IPS-15b (cell line): ENCODE data around the gene ZNF678.
"Not testable (repeated sequence)": the region's sequence is repeated elsewhere in the genome, so short reads cannot be mapped to it uniquely, and the experiment has no call there.

ENCODE experiments used
- H3K27me3 ChIP-seq: one replicate; pipeline ENCODE4 v1.6.1; 2013; ENCODE audit warnings: low read length; ENCODE audit not compliant: control insufficient read depth, insufficient read depth
- H3K36me3 ChIP-seq: one replicate; pipeline ENCODE4 v1.6.1; 2013; ENCODE audit warnings: low read length; ENCODE audit not compliant: control insufficient read depth, insufficient read depth
- H3K4me1 ChIP-seq: one replicate; pipeline ENCODE4 v1.6.1; 2013; ENCODE audit warnings: mild to moderate bottlenecking, low read length; ENCODE audit not compliant: control insufficient read depth, insufficient read depth
- H3K4me3 ChIP-seq: one replicate; pipeline ENCODE4 v1.5.1; 2013; ENCODE audit warnings: low read depth, low read length
- H3K9ac ChIP-seq: one replicate; pipeline ENCODE4 v1.6.1; 2013; ENCODE audit warnings: low read depth, mild to moderate bottlenecking, low read length
- H3K9me3 ChIP-seq: one replicate; pipeline ENCODE4 v1.6.1; 2013; ENCODE audit warnings: mild to moderate bottlenecking, low read length; ENCODE audit not compliant: control insufficient read depth, insufficient read depth

ZNF678 gene

DNA sequence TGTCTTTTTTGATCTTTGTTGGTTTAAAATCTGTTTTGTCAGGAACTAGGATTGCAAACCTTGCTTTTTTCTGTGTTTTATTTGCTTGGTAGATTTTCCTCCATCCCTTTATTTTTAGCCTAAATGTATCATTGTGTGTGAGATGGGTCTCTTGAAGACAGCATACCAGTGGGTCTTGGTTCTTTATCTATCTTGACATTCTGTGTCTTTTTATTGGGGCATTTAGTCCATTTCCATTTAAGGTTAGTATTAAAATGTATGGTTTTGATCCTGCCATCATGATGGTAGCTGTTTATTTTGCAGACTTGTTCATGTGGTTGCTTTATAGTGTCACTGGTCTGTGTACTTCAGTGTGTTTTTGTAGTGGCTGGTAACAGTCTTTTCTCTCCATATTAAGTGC, 14.1 kb downstream of the ZNF678 start:
- Histone ChIP-seq H3K9me3 (no peaks in the 10 kb centered on the region), H3K4me3 (no peak overlapping the region), H3K4me1 (no peaks in the 10 kb centered on the region), H3K36me3 (no peaks in the 10 kb centered on the region), H3K9ac (no peak overlapping the region), H3K27me3 (no peaks in the 10 kb centered on the region)

DNA sequence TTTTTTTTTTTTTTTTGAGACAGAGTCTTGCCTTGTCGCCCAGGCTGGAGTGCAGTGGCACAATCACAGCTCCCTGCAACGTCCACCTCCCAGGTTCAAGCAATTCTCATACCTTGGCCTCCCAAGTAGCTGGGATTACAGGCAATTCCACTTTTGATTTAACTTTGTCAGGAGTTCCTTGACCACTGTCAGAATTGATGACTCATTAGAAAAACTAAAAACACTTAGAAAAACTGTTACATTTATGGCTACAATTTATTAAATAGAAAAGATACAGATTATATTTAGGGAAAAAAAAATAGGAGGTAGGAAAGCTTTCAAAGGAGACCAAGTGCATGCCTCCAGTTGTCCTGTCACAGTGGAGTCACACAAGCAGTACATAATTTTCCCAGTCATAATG, 20.0 kb downstream of the ZNF678 start:
- Histone ChIP-seq H3K4me1 (peaks cover 3% of the 10 kb centered on the region), H3K9me3 (no peaks in the 10 kb centered on the region), H3K36me3 (no peaks in the 10 kb centered on the region), H3K27me3 (no peaks in the 10 kb centered on the region), H3K4me3 (no peak overlapping the region), H3K9ac (no peak overlapping the region)

DNA sequence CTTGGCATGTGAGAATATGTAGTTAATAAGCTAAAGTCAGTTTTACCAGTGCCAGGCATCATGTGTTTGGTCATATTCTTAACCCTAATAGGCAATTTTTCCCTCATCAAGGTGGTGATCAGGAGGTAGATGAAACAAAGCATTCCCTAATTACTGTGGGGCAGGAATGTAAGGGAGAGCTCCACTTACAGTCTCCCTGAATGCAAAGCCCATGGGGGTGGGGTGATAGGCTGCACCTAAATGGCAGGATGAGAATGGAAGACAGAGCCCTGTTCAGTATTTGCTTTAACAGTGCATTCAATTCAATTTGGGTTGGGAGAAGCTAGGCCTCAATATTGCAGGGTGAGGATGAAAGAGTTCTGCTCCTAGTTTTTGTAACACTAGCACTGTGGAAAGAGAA, 23.4 kb downstream of the ZNF678 start:
- Histone ChIP-seq H3K9ac (no peak overlapping the region), H3K4me1 (peaks cover 3% of the 10 kb centered on the region), H3K27me3 (no peaks in the 10 kb centered on the region), H3K4me3 (no peak overlapping the region), H3K36me3 (no peaks in the 10 kb centered on the region), H3K9me3 (no peaks in the 10 kb centered on the region)

DNA sequence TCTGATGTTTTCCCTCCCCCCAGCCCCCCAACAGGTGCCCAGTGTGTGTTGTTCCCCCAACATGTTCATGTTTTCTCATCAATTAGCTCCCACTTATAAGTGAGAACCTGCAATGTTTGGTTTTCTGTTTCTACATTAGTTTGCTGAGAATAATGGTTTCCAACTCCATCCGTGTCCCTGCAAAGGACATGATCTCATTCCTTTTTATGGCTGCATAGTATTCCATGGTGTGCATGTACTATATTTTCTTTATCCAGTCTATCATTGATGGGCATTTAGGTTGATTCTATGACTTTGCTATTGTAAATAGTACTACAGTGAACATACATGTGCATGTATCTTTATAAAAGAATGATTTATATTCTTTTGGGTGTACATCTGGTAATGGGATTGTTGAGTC, 24.6 kb downstream of the ZNF678 start:
- Histone ChIP-seq H3K9ac (no peak overlapping the region), H3K4me3 (no peak overlapping the region), H3K36me3 (no peaks in the 10 kb centered on the region), H3K9me3 (no peaks in the 10 kb centered on the region), H3K4me1 (peaks cover 3% of the 10 kb centered on the region), H3K27me3 (no peaks in the 10 kb centered on the region)

DNA sequence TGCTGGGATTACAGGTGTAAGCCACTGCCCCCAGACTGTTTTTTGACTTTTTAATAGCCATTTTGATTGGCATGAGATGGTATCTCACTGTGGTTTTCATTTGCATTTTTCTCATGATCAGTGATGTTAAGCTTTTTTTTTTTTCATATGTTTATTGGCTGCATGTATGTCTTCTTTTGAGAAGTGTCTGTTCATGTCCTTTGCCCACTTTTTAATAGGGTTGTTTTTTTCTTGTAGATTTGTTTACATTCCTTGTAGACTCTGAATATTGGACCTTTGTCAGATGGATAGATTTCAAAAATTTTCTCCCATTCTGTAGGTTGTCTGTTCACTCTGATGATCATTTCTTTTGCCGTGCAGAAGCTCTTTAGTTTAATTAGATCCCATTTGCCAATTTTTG, 25.4 kb downstream of the ZNF678 start:
- H3K4me1 ChIP-seq, H3K9me3 ChIP-seq, H3K4me3 ChIP-seq, H3K9ac ChIP-seq, H3K27me3 ChIP-seq, H3K36me3 ChIP-seq: not testable (repeated sequence)

DNA sequence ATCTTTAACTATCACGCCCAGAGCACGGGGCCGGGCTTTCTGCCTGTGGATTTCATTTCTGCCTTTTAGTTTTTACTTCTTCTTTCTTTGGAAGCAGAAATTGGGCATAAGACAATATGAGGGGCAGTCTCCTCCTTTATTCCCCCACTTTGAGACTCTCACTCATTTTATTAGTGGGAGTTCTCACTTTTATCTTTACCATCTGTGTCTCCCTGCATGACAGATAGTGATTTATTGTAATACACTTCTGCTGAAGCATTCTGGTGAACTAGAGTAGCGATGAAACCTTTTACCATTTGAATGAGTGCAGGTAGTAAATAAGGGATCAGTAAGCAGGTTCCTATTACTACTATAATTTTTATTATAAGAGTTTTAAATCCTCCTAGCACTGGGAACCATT, 26.4 kb downstream of the ZNF678 start:
- H3K4me1 ChIP-seq, H3K9ac ChIP-seq, H3K36me3 ChIP-seq, H3K27me3 ChIP-seq, H3K4me3 ChIP-seq, H3K9me3 ChIP-seq: not testable (repeated sequence)

DNA sequence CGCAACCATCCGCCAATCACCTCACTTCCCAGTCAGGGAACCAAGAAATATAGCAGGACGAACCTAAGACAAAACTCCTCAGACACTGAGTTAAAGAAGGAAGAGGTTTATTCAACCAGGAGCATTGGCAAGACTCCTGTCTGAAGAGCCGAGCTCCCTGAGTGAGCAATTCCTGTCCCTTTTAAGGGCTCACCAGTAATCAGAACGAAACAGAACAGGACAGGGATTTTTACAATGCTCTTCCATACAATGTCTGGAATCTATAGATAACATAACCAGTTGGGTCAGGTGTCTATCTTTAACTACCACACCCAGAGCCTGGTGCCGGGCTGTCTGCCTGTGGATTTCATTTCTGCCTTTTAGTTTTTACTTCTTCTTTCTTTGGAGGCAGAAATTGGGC, 32.9 kb downstream of the ZNF678 start:
- not testable (repeated sequence) for H3K9me3 ChIP-seq, H3K27me3 ChIP-seq, H3K4me1 ChIP-seq, H3K9ac ChIP-seq, H3K4me3 ChIP-seq, H3K36me3 ChIP-seq

DNA sequence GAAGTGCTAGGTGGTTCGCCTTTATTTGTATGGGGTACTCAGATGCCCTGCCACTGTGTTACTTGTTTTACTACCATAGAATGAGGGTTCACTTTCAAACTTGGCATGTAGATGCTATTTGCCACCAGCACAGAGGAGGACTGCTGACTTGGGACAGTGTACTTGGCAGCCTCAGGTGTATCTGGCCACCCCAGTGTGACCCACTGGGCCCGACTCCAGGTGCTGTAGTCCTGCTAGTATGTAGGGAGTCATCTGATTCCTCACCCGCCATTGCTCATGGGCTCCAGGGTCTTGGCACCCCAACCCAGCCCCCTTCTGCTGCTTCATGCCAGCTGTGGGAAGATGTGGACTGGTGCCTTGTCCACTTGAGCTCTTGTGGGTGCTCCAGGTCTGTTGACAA, 40.0 kb downstream of the ZNF678 start:
- Histone ChIP-seq H3K4me3 (no peak overlapping the region), H3K9ac (no peak overlapping the region), H3K27me3 (no peaks in the 10 kb centered on the region), H3K36me3 (no peaks in the 10 kb centered on the region), H3K4me1 (no peaks in the 10 kb centered on the region), H3K9me3 (no peaks in the 10 kb centered on the region)

DNA sequence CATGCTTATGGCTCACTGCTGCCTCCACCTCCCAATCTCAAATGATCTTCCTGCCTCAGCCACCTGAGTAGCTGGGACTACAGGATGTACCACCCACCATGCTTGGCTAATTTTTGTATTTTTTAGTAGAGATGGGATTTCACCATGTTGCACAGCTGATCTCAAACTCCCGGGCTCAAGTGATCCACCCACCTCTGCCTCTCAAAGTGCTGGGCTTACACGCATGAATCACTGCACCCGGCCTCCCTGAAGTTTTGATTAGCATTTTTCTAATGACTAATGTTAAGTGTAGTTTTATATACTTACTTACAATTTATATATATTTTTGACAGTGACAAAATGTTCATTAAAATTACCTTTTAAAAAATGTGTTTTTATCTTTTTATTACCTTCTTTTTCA, 41.1 kb downstream of the ZNF678 start:
- no peaks in the 10 kb centered on the region for H3K27me3 ChIP-seq
- no peaks in the 10 kb centered on the region for H3K36me3 ChIP-seq
- no peaks in the 10 kb centered on the region for H3K4me1 ChIP-seq
- H3K9me3 ChIP-seq: no peaks in the 10 kb centered on the region
- H3K4me3 ChIP-seq: no peak overlapping the region
- H3K9ac ChIP-seq: no peak overlapping the region

DNA sequence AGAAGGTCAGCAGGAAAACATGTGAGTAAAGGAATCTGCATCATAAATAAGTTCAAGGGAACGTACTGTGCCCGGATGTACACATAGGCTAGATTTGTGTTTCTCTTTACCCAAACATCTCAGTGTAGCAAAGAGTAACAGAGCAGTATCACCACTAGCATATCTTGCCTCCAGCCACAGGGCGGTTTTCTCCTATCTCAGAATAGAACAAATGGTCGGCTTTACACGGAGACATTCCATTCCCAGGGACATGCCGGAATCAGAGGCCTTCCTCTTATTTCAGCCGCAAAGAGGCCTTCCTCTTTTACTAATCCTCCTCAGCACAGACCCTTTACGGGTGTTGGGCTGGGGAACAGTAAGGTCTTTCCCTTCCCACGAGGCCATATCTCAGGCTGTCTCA, 42.9 kb downstream of the ZNF678 start:
- H3K4me3 ChIP-seq, H3K36me3 ChIP-seq, H3K9me3 ChIP-seq, H3K9ac ChIP-seq, H3K27me3 ChIP-seq, H3K4me1 ChIP-seq: not testable (repeated sequence)

DNA sequence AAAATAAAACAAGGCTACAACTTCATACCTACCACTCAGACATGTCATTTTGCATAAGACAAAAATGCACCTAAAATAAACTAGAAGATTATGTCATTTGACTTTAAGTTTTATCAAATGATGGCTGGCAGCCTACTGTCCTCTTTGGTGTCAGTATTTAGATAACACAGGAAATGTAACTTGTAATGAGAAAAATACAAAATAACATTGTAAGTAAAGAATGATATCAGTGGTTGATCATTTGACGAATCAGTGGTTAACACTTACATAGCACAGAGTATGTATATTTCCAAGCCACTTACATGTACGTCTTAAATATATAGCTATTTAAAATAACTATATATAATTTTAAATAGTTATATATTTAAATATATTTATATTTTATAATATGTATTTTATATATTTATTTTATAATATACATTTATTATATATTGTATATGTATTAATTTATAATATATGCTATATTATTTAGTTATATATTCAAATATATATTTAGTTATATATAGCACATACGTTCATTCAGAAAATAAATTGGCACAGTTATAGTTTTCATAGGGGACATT, 44.1 kb downstream of the ZNF678 start:
- no peaks in the 10 kb centered on the region for H3K36me3 ChIP-seq
- H3K4me1 ChIP-seq: no peaks in the 10 kb centered on the region
- no peak overlapping the region for H3K9ac ChIP-seq
- H3K9me3 ChIP-seq: no peaks in the 10 kb centered on the region
- H3K4me3 ChIP-seq: no peak overlapping the region
- no peaks in the 10 kb centered on the region for H3K27me3 ChIP-seq

DNA sequence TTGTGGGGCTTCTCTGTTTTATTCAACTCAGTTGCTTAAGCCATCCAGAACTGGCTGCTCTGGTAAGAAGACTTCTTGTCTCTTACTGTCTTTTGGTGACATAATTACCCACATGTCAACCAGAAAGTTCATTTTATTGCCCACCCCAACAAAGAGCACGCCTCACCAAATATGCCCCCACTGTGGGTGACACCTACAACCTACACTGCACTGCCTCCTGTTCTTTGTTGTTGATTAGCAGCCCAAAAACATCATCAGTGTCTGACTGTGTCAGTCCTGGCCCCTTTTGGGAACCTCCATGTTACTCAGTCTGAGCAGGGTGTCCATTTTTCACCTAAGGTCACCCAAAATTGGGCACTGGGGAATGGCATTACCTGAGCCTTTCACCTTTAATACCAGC, 49.3 kb downstream of the ZNF678 start:
- Histone ChIP-seq H3K36me3 (no peaks in the 10 kb centered on the region), H3K27me3 (no peaks in the 10 kb centered on the region), H3K9me3 (no peaks in the 10 kb centered on the region), H3K9ac (no peak overlapping the region), H3K4me3 (no peak overlapping the region), H3K4me1 (no peaks in the 10 kb centered on the region)

DNA sequence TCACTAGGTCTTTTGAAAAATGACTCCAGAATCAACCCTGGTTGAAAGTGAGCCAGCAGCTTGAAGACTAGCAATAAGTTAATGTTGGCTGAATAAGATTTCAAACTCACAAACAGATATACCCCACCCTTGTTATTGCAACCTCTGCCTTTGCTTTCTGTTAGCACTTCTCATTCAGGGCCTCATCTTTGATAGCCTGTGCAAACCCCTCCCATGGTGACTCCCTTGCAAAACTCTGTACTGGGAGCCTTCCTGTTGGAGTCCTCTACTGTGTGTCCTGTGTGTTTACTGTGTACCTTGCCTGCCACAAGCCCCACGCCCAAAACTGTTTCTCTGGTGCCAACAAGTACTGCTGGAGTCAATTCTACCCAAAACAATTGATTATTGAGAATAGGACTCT, 50.2 kb downstream of the ZNF678 start:
- no peak overlapping the region for H3K9ac ChIP-seq
- H3K36me3 ChIP-seq: no peaks in the 10 kb centered on the region
- H3K9me3 ChIP-seq: no peaks in the 10 kb centered on the region
- H3K27me3 ChIP-seq: no peaks in the 10 kb centered on the region
- no peak overlapping the region for H3K4me3 ChIP-seq
- no peaks in the 10 kb centered on the region for H3K4me1 ChIP-seq
